HUDEP-2 (cell line): ENCODE data around the gene GYPA.
"Not testable (repeated sequence)": the region's sequence is repeated elsewhere in the genome, so short reads cannot be mapped to it uniquely, and the experiment has no call there.

ENCODE experiments used
- DNase-seq, 76 experiments: peaks; one replicate each; lab custom pipeline; 2025; ENCODE audit not compliant: unreplicated experiment in 76 of 76; lab: John Stamatoyannopoulos, UW

The GYPA gene

DNA sequence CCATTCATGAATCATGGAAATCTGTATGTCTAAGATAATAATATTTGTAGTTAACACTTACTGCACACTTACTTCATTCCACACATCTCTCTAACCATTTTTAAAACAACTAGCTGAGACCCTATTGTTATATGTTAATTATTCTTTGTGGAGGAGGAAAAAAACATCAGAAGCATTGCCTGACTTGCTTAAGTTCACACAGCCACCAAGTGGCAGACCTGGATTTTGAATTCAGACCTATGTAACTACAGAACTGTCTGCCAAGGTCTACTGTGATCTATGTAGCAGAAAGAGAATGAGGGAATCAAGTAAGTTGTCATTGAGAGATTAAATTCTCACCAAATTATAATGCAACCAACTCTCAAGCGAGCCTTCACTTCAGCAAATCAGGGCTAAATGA, 10.4 kb downstream of the GYPA start:
- DNase-seq = peak in 2 of 76 experiments; percentile 3 to 32

DNA sequence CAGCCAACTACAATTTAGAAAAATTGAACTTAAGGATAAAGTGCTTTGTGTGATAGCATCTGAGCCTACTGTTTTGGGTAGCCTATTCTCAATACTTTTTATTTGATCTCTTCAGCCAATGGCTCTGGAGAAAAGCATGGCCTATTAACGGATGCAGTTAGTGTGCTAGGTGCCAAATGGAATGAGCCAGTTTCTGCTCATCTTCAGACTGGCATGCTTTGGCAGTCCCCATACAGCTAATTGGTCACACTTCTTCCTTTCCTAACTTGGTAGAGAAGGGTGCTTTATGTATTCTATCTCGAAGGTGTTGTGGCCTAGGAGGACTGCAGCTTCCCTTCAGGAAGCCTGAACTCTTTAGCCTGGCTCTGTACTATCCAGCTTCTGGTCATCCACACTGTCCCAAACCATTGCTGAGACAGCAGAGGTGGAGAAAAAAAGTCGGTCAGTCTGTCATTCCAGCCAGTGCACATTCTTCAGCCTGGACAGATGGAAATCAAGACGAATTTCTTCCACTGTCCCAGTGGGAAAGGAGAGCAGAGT, 11.1 kb downstream of the GYPA start:
- peak in 4 of 76 experiments; percentile 2 to 29 (median 12) for DNase-seq

DNA sequence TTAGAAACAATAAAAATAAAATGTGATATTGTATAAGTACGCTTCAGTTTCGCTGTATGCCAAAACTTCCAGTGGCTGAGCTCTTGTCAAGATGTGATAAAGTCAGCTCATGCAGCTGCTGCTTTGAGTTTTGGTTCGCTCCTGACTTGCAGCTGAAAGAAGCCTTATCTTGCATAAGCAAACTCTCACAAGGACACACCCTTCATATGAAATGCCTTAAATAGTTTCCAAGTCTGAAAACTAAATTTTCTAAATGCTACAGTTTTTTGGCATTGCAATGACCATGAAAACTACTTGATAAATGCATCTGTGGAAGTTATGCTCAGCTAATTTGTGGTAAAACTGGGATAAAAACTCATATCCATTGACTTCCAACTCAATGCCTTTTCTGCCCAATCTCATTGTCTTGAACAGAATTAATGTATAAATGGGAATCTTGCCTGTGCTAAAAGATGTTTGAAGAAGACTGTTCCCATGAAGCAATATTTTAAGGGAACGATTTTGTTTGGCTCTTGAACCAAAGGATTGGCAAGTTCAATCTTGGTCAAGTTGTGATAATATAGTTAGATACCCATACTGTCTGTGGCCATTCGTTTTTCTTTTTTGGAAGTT, 11.7 kb downstream of the GYPA start:
- DNase-seq = not testable (repeated sequence)

DNA sequence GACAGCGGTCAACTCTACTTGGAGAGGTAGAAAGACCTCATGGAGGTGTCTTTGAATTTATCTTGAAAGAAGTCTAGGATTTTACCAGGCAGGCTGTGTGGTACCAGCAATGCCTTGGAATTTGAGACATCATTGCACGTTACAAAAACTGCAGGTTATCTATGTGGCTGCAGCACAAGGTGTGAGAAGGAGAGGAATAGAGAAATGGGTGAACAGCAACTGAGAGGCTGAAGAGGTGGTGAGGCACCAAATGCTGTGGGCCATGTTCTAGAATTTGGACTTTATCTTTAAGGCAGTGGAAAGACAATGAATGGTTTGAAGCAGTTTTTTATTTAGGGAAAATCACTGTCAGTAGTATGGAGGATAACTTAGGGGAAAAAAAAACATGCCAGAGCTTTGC, 15.4 kb downstream of the GYPA start:
- DNase-seq = peak in 3 of 76 experiments; percentile 8 to 18 (median 11)

DNA sequence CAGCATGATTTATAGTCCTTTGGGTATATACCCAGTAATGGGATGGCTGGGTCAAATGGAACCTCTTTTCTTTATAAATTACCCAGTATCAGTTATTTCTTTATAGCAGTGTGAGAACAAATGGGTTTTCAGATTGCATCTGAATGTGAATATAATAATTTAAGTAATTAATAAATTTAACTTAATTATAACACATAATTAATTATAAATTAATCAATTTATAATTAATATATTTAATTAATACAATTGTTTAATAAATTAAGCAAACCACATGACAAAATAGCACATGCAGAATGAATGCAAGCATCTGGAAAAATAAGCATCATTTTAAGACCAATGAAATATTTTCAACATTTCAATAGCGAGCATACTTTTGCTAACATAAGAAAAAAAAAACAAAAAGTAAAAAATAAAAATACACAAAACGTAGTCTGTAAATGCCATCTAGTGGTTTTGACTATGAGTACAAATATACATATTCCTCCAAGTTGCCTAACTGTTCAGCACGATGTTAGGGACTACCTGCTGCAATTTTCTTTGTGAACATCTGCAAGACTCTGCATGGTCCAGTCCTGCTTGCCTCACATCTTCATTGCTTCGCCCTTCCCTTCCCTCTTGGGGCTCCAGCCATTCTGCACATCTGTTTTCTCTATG, 16.4 kb downstream of the GYPA start:
- DNase-seq = not testable (repeated sequence)

DNA sequence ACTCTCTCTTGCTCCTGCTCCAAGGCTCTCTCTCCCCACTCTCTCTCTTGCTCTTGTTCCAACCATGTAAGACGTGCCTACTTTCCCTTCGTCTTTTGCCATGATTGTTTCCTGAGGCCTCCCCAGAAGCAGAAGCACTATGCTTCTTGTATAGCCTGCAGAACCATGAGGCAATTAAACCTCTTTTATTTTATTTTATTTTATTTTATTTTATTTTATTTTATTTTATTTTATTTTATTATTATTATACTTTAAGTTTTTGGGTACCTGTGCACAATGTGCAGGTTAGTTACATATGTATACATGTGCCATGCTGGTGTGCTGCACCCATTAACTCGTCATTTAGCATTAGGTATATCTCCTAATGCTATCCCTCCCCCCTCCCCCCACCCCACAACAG, 17.2 kb downstream of the GYPA start:
- DNase-seq = not testable (repeated sequence)

DNA sequence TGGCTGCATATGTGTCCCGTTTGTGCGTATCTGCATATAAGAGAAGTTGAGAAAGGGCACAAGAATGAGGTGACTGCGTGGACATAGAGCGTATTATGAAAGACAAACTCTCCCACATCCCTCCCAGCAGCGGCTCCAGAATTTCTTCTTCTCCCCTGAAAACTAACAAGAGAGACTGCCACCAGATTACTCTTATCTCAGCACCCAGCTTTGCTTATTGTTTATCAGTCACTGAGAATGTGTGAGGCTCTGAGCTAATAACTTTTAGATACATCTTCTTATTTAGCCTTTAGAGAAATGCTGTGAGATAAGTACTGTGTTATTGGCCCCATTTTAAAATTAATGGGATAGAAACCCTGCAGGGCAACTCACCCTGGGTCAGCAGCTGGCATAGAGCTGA, 20.8 kb downstream of the GYPA start:
- peak in 54 of 76 experiments; percentile 0 to 64 (median 17) for DNase-seq

DNA sequence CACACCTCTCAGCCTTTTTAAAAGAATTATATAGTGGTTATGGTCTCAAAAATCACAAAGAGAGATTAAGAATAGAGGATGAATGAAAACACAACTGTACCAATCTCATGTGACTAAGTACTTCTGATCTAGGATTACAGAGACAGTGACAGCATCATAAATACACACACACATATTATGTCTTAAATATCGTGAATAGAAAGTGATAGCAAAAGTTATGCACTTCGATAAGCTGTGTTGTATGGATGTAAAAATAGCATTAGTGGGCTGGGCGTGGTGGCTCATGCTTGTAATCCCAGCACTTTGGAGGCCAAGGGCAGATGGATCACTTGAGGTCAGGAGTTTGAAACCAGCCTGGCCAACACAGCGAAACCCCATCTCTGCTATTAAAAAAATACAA, 25.0 kb downstream of the GYPA start:
- no peak for DNase-seq

DNA sequence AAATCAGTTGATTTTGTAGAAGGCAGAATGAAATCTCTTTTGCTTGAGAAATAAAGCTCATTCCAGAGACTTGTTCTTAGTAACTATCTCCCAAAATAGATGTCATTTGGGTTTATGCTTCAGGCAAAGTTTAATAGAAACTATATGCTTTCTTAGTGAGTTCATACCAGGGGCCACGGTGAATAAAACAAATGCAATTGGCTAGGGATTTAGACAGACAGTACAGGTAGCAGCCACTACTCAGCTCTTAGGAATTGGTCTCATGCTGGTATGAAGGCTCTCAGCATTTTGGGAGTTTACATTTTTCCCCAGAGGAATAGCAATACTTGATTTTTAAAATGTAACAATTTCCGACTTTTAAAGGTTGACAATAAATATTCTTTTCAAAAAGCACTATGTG, 27.0 kb downstream of the GYPA start:
- no peak for DNase-seq

DNA sequence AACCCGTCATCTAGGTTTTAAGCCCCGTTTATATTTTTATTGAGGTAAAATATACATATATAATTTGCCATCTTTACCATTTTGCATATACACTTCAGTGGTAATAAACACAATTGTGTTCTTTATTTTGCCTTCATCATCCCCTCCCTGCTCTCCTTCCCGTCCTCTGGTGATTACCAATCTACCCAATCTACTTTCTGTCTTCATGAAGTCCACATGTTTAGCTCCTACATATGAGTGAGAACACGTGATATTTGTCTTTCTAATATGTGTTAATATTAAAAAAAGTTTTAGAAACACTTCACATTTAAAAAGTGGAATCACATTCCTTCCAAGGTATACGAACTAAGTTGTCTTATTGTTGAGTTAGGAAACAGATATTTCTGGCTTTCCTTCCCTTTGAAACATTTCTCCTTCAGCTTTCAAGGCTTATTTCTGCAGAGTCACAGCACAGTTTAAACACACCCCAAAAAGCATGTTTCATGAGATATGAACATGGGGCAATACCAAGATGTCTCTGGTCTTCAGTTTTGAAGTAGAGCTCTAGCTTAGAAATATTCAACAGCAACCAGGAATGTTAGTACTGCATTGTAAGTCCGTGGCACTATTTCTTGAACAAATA, 35.9 kb downstream of the GYPA start:
- peak in 30 of 76 experiments; percentile 3 to 75 (median 36) for DNase-seq

DNA sequence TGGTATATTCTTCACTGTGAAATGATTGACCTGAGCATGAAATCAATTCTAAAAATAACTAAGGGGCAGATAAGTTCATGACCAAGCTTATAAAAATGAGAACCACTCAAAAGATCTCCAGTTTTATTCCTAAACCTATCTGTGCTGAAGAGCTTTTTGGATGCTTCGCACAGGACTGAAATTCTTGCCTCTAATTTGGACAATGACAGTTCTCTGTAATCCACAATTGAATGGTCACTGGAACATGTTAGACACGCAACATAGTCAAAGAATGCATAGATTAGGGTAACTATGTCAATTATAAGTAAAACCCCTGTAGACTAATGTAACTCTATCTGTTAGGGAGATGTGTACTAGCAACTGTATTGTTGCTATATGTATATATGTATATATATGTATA, 42.7 kb downstream of the GYPA start:
- DNase-seq = not testable (repeated sequence)

DNA sequence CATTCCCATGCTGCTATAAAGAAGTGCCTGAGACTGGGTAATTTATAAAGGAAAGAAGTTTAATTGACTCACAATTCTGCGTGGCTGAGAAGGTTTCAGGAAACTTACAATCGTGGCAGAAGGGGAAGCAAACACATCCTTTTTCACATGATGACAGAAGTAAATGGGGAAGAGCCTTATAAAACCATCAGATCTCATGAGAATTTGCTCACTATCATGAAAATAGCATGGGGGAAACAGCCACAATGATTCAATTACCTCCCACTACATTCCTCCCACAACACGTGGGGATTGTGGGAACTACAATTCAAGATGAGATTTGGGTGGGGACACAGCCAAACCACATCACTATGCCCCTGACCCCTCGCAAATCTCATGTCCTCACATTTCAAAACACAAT, 46.5 kb downstream of the GYPA start:
- DNase-seq = not testable (repeated sequence)

DNA sequence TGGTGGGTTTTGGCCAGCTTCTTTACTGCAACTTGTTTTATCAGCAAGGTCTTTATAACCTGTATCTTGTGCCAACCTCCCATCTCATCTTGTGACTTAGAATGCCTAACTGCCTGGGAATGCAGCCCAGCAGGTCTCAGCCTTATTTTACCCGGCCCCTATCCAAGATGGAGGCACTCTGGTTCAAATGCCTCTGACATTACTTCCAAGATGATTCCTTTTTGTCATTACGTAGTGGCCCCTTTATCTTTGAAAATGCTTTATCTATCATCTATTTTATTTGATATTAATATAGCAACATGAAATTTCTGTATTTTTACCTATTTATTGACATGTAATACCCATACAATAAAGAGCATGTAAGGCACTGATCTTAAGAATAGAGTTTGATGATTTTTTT, 49.3 kb downstream of the GYPA start:
- DNase-seq = not testable (repeated sequence)

DNA sequence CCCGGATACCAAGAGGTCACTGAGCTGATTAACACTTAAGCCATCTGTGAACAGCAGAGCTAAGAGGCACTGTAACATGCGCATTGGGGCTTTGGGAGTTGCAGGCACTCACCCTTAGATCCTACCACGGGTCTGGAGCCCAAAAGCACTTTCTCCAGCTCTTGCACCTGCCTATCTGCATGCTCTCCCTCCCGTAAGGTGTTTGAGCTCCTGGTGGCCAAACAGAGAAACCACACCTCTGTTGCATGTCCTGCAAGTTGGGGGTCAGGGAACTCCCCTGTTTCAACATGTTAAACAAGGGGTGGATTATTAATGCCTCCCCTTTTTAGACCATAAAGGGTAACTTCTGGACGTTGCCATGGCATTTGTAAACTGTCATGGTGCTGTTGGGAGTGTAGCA, 49.8 kb downstream of the GYPA start:
- no peak for DNase-seq

DNA sequence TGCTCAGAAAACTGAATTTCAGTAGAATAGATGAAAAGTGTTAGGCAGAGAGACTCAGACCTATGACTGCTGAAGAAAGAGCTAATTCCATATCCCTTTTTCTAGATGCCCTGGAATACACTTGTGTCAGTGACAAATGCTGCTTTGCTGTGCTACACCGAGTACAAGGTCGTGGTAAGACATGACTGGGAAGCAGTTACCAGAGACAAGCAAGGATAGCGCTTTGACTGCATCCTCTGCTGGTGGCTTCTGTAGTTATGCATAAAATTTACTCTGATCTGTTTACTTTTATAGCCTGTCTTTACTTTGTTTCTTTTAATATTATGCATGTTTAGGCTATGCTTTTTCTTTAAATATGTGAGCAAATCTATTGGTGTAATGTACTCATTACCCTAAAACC, 58.5 kb downstream of the GYPA start:
- DNase-seq = not testable (repeated sequence)

DNA sequence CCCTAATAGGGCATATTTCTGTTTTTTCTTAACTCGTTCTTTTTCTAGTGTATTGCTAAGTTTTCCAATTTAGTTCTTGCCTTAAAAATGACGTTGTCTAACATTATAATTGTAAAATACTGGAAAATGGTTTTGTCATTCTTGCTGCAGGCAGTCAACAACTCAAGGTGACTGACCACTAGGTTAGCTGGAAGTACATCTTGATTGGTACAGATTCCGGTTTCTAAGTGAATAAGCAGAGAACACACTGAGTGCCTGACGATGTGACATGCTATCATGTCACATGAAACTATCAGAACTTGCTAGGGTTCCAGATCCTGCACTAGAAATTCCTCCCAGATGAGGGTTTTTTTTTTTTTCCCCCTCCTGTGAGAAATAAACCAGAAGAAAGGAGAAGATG, 60.4 kb downstream of the GYPA start:
- DNase-seq = not testable (repeated sequence)

DNA sequence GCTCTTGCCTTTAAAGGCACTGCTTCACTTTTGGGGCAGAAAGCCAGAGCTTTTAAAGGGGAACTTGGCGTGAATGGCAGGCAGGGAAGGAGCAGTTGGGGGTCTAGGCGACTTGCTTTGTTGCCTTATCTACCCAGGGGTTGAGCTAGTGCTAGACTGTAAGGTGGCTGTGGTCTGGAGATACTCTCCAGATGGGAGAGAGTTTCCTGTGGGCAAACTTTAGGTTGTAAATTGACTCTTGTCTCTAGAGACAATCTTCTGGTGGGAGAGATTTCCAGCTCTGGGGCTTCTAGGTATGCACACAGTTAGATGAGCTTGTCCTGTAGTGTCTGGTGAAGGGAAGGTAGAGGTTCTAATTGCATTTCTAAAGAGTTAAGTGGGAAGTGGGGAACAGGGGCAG, 61.8 kb downstream of the GYPA start:
- DNase-seq = peak in 5 of 76 experiments; percentile 1 to 14 (median 5)

DNA sequence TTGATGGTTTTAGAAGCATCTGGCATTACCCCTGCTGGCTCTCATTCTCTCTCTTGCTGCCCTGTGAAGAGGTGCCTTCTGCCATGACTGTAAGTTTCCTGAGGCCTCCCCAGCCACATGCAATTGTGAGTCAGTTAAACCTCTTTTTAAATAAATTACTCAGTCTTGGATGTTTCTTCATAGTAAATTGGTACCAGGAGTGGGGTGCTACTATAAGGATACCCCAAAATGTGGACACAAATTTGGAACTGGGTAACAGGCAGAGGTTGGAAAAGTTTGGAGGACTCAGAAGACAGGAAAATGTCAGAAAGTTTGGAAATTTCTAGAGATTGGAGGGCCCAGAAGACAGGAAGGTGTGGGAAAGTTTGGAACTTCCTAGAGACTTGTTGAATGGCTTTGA, 79.0 kb downstream of the GYPA start:
- not testable (repeated sequence) for DNase-seq

DNA sequence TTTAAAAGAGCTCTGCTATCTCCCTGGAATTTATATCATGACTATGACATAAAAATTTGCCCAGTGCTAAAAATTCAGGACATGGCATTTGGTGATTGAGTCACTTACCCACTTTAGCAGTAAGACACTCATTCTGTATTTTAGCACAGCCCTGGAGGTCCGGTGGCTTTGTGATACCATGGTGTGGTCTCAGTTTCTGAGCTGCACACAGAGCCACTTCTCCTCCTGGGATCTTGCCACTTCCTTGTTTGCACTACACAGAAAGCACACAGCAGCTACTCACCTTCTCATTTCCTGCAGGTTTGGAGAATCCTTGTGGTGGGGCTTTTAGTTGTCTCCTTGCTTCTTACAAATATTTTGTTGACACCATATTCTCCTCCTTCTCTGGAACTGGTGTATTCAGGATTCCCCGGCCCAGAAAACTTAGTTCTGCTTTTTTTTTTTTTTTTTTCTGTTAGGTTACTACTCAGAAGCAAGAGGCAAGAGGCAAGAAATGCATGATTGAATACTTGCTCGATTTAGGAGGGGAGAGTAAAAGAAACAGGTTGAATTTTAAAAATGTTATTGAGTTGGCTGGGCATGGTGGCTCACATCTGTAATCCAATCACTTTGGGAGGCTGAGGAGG, 80.2 kb downstream of the GYPA start:
- not testable (repeated sequence) for DNase-seq
